Epithelial cell of proximal tubule (primary cell): ENCODE measurements around the gene DTX1. TPM values are rescaled to one million over a fixed set of nuclear protein-coding genes. Genes with fewer than 3 reads are reported as not detected.

ENCODE experiments used
- DNase-seq: peaks from one replicate; pipeline ENCODE4 v3.0.0-alpha.2; 2011; ENCODE audit warnings: low read depth
- H3K4me3 ChIP-seq: 2 replicates; pipeline ENCODE4 v1.5.1; 2011; ENCODE audit warnings: low read depth, mild to moderate bottlenecking, low read length
- CTCF ChIP-seq: conservative IDR thresholded peaks from 2 replicates; pipeline ENCODE4 v1.5.1; 2012; ENCODE audit warnings: low read depth, mild to moderate bottlenecking, low read length
- total RNA-seq: library from RNA; depleted of rRNA; stranded (reverse); fragments of >200 nt; gene quantifications from 2 replicates; pipeline ENCODE4 v1.2.3, GENCODE V29; 2015

The DTX1 gene
- total RNA-seq, 1 donor from 2014 or later: not detected

GRCh38 chr12:113066813-113067400, 10.4 kb downstream of the DTX1 start:
- no peak overlapping the region for H3K4me3 ChIP-seq
- TF ChIP-seq CTCF: no peak
- DNase-seq: no peak

GRCh38 chr12:113067987-113068935, 11.7 kb downstream of the DTX1 start:
- TF ChIP-seq CTCF: no peak
- no peak overlapping the region for H3K4me3 ChIP-seq
- DNase-seq: no peak

- no peak for DNase-seq
Observed at GRCh38 chr12:113069149-113069548, 12.6 kb downstream of the DTX1 start.

GRCh38 chr12:113069751-113070116, 13.2 kb downstream of the DTX1 start:
- no peak for TF ChIP-seq CTCF
- DNase-seq: no peak
- no peak overlapping the region for H3K4me3 ChIP-seq

More at GRCh38 chr12:113069149-113069548, 12.6 kb downstream of the DTX1 start:
- TF ChIP-seq CTCF: no peak
- H3K4me3 ChIP-seq: no peak overlapping the region

- TF ChIP-seq CTCF: no peak
- DNase-seq: no peak
Observed at GRCh38 chr12:113070117-113070906, 13.8 kb downstream of the DTX1 start.

GRCh38 chr12:113071135-113072112, 14.9 kb downstream of the DTX1 start:
- no peak overlapping the region for H3K4me3 ChIP-seq
- TF ChIP-seq CTCF: no peak
- DNase-seq: no peak

More at GRCh38 chr12:113070117-113070906, 13.8 kb downstream of the DTX1 start:
- no peak overlapping the region for H3K4me3 ChIP-seq
